Stomach (tissue), 4 donors: Measurements from ENCODE around the gene EREG.

Experiments used
- CTCF ChIP-seq, 7 experiments: fragments of 450-650 bp in 4 of 7; fragments of 200-600 bp in 3 of 7; sonication (generic) in 3 of 7; IDR thresholded peaks; one replicate each; pipeline ENCODE4 v1.5.1; 2016 to 2019; ENCODE audit warnings: antibody characterized with exemption in 7 of 7, control low read depth in 2 of 7, mild to moderate bottlenecking in 1 of 7
- EP300 ChIP-seq: sonication (generic); formaldehyde crosslinking; IDR thresholded peaks from one replicate; pipeline ENCODE4 v1.6.1; 2017; ENCODE audit warnings: antibody characterized with exemption
- POLR2A ChIP-seq, 4 donors: fragments of 450-650 bp; IDR thresholded peaks; one replicate each; pipeline ENCODE4 v1.6.1; 2016; ENCODE audit warnings: antibody characterized with exemption in 4 of 4, control low read depth in 2 of 4, mild to moderate bottlenecking in 1 of 4, moderate library complexity in 1 of 4
- POLR2AphosphoS5 ChIP-seq, 3 donors: sonication (generic); formaldehyde crosslinking; IDR thresholded peaks; one replicate each; pipeline ENCODE4 v1.6.1; 2016; ENCODE audit warnings: antibody characterized with exemption in 3 of 3

- TF ChIP-seq CTCF (IDR thresholded peaks at IDR 0.05) = no peak
- no peak for TF ChIP-seq POLR2AphosphoS5 (IDR thresholded peaks at IDR 0.05)
- TF ChIP-seq POLR2A (IDR thresholded peaks at IDR 0.05) = no peak
- TF ChIP-seq EP300 = no peak
These were observed 47.3 kb downstream of the EREG start for GRCh38 chr4:74412225-74412624.
